ENCODE results near the gene RARS1. TPM values are rescaled to one million over a fixed set of nuclear protein-coding genes. Genes with fewer than 3 reads are reported as not detected.

The RARS1 gene
- total RNA-seq, 1 experiment from 2014 or later = 137 TPM

- H3K9me3 Mint-ChIP-seq (ENCODE audit: low read depth, unreplicated experiment) = no peaks in the 10 kb centered on the region
- H3K36me3 Mint-ChIP-seq (ENCODE audit: insufficient read depth, unreplicated experiment) = peaks cover 77% of the 10 kb centered on the region
- BruUV-seq (replicated peaks) = no TSS peak
- intact Hi-C loops (cut with micrococcal nuclease; ENCODE audit: unreplicated experiment) = loop anchor here (5.0 kb wide), 1 partner anchor 168 kb away; no protein-coding TSS in a partner anchor
- no peak for TF ChIP-seq CTCF (IDR thresholded peaks at IDR 0.05; ENCODE audit: unreplicated experiment)
- no peak for DNase-seq
- CTCF ChIA-PET = no interaction called here
- H3K4me3 Mint-ChIP-seq (ENCODE audit: low read depth, unreplicated experiment) = no peak overlapping the region
- H3K27ac Mint-ChIP-seq (ENCODE audit: unreplicated experiment) = no peak overlapping the region
- H3K4me1 Mint-ChIP-seq (ENCODE audit: low read depth, unreplicated experiment) = peaks cover 25% of the 10 kb centered on the region
- H3K27me3 Mint-ChIP-seq (ENCODE audit: unreplicated experiment) = no peaks in the 10 kb centered on the region
These were observed 2.8 kb downstream of the RARS1 start for GRCh38 chr5:168489059-168489458.

GRCh38 chr5:168494057-168494555, 7.8 kb downstream of the RARS1 start:
- DNase-seq = no peak
- Mint-ChIP-seq H3K4me3 (ENCODE audit: low read depth, unreplicated experiment) (no peak overlapping the region), H3K4me1 (ENCODE audit: low read depth, unreplicated experiment) (peaks cover 9% of the 10 kb centered on the region), H3K36me3 (ENCODE audit: insufficient read depth, unreplicated experiment) (peaks cover 83% of the 10 kb centered on the region), H3K9me3 (ENCODE audit: low read depth, unreplicated experiment) (no peaks in the 10 kb centered on the region), H3K27ac (ENCODE audit: unreplicated experiment) (no peak overlapping the region), H3K27me3 (ENCODE audit: unreplicated experiment) (no peaks in the 10 kb centered on the region)
- intact Hi-C loops (cut with micrococcal nuclease; ENCODE audit: unreplicated experiment) = loop anchor here (5.0 kb wide), 1 partner anchor 808 kb away; the partner anchor contains the start of gene SLIT3
- TF ChIP-seq CTCF (IDR thresholded peaks at IDR 0.05; ENCODE audit: unreplicated experiment) = no peak
- BruUV-seq (replicated peaks) = no TSS peak
- CTCF ChIA-PET = no interaction called here

GRCh38 chr5:168502563-168503237, 16.4 kb downstream of the RARS1 start:
- H3K36me3 Mint-ChIP-seq (ENCODE audit: insufficient read depth, unreplicated experiment) = peaks cover 60% of the 10 kb centered on the region
- BruUV-seq (replicated peaks) = no TSS peak
- H3K27ac Mint-ChIP-seq (ENCODE audit: unreplicated experiment) = no peak overlapping the region
- no peaks in the 10 kb centered on the region for H3K9me3 Mint-ChIP-seq (ENCODE audit: low read depth, unreplicated experiment)
- intact Hi-C loops (cut with micrococcal nuclease; ENCODE audit: unreplicated experiment) = no loop called here
- no peaks in the 10 kb centered on the region for H3K27me3 Mint-ChIP-seq (ENCODE audit: unreplicated experiment)
- no peak overlapping the region for H3K4me3 Mint-ChIP-seq (ENCODE audit: low read depth, unreplicated experiment)
- no peak for DNase-seq
- CTCF ChIA-PET = no interaction called here
- no peaks in the 10 kb centered on the region for H3K4me1 Mint-ChIP-seq (ENCODE audit: low read depth, unreplicated experiment)
- no peak for TF ChIP-seq CTCF (IDR thresholded peaks at IDR 0.05; ENCODE audit: unreplicated experiment)

- TF ChIP-seq CTCF (IDR thresholded peaks at IDR 0.05; ENCODE audit: unreplicated experiment) = no peak
- Mint-ChIP-seq H3K27ac (ENCODE audit: unreplicated experiment) (no peak overlapping the region), H3K36me3 (ENCODE audit: insufficient read depth, unreplicated experiment) (peaks cover 87% of the 10 kb centered on the region), H3K9me3 (ENCODE audit: low read depth, unreplicated experiment) (peaks cover 8% of the 10 kb centered on the region), H3K27me3 (ENCODE audit: unreplicated experiment) (no peaks in the 10 kb centered on the region), H3K4me3 (ENCODE audit: low read depth, unreplicated experiment) (no peak overlapping the region), H3K4me1 (ENCODE audit: low read depth, unreplicated experiment) (no peaks in the 10 kb centered on the region)
- CTCF ChIA-PET = no interaction called here
- DNase-seq = no peak
- no TSS peak for BruUV-seq (replicated peaks)
- intact Hi-C loops (cut with micrococcal nuclease; ENCODE audit: unreplicated experiment) = no loop called here
These were observed 27.7 kb downstream of the RARS1 start for GRCh38 chr5:168513861-168514428.

Measured in Calu3 (cell line).